DMS79 treated with DMSO at 0.1 percent for 48 hours (cell line): ENCODE data around the gene DYNLL2.
A peak's percentile ranks its signal among the peaks of the same experiment; 100 is the strongest.
"Not testable (repeated sequence)": the region's sequence is repeated elsewhere in the genome, so short reads cannot be mapped to it uniquely, and the experiment has no call there.

Experiments used
- DNase-seq: peaks from one replicate; lab custom pipeline; 2025; lab: John Stamatoyannopoulos, UW

The DYNLL2 gene

GRCh38 chr17:58101898-58102297 is 18.7 kb downstream of the DYNLL2 start:
- DNase-seq = not testable (repeated sequence)

GRCh38 chr17:58105093-58105492 is 21.9 kb downstream of the DYNLL2 start:
- no peak for DNase-seq

GRCh38 chr17:58107306-58107705 is 24.1 kb downstream of the DYNLL2 start:
- no peak for DNase-seq

- DNase-seq = no peak
These were observed 26.0 kb downstream of the DYNLL2 start for GRCh38 chr17:58109197-58109596.

- DNase-seq = no peak
These were observed 26.8 kb downstream of the DYNLL2 start for GRCh38 chr17:58110012-58110411.

GRCh38 chr17:58111676-58112075 is 28.5 kb downstream of the DYNLL2 start:
- no peak for DNase-seq

GRCh38 chr17:58112970-58113631 is 29.9 kb downstream of the DYNLL2 start:
- DNase-seq = peak; percentile 37

GRCh38 chr17:58113947-58114346 is 30.7 kb downstream of the DYNLL2 start:
- no peak for DNase-seq

GRCh38 chr17:58117382-58117781 is 34.2 kb downstream of the DYNLL2 start:
- DNase-seq = no peak

GRCh38 chr17:58119491-58119890 is 36.3 kb downstream of the DYNLL2 start:
- no peak for DNase-seq

- DNase-seq = no peak
These were observed 37.1 kb downstream of the DYNLL2 start for GRCh38 chr17:58120195-58120822.

GRCh38 chr17:58121925-58122324 is 38.7 kb downstream of the DYNLL2 start:
- DNase-seq = peak; percentile 11

- DNase-seq = no peak
These were observed 44.6 kb downstream of the DYNLL2 start for GRCh38 chr17:58127846-58128245.

GRCh38 chr17:58132697-58133096 is 49.5 kb downstream of the DYNLL2 start:
- DNase-seq = not testable (repeated sequence)

- no peak for DNase-seq
These were observed 53.6 kb downstream of the DYNLL2 start for GRCh38 chr17:58136669-58137279.

- DNase-seq = no peak
These were observed 58.3 kb downstream of the DYNLL2 start for GRCh38 chr17:58141505-58141904.

GRCh38 chr17:58143335-58143734 is 60.1 kb downstream of the DYNLL2 start:
- DNase-seq = not testable (repeated sequence)

- no peak for DNase-seq
These were observed 61.6 kb downstream of the DYNLL2 start for GRCh38 chr17:58144801-58145200.
